ENCODE results near the gene DLG2.

DLG2 gene

DNA sequence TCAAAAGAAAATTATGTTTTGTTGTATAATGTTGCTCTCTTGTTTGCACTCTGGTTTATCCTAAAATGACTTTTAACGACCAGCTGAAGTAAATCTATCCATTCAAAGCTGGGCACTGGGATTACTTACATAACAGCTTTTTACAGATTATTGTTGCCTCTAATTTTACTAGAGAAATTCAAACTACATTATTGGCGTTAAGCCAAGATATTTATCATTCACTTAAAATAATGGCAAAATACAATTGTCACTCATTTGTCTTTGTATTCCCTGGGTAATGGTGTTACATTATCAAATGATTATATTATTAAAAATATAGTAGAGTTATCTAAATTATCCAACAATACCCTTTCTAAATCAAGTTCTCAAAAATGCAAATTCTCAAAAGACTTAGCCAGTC is 30.3 kb downstream of the DLG2 start:
- ChIA-PET CTCF (no interaction called here), POLR2A (ENCODE audit: low non-redundant PET) (no interaction called here)
- DNase-seq (ENCODE audit: low spot score), result no peak

DNA sequence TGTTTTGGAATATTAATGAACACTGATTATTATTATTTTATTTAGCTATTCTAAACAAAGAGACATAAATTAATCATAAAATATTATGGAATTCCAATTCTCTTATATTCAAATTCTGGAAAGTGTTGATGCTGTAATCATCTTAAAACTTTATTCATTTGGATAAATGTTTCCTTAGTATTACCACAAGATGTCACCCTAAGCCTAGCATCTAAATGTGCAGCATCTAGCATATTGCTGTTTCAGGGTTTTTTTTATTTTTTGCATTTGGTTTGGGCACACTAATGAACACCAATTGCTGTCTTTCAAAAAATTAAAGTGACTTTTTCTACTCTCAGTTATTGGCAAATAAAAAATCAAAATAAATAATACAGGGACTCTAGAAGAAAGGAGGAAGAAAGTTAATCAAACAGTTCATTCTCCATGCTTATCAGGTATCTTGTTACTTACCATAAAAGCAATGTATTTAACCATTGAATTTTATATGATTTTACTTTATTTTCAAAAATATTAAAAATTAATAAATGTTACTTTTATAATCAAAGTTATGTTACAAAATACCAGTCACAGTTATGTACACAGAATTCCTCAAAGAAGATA is 31.8 kb downstream of the DLG2 start:
- CTCF ChIA-PET, result interaction anchor here (0.6 to 0.8 kb wide), 4 partner anchors 18 to 824 kb away, joined by 3 to 5 read pairs (median 4); partner anchors contain the start of gene TMEM126A
- peak; percentile 36 for DNase-seq (ENCODE audit: low spot score)
- no peak overlapping the region for H3K27ac ChIP-seq
- TF ChIP-seq, protein P1, sequence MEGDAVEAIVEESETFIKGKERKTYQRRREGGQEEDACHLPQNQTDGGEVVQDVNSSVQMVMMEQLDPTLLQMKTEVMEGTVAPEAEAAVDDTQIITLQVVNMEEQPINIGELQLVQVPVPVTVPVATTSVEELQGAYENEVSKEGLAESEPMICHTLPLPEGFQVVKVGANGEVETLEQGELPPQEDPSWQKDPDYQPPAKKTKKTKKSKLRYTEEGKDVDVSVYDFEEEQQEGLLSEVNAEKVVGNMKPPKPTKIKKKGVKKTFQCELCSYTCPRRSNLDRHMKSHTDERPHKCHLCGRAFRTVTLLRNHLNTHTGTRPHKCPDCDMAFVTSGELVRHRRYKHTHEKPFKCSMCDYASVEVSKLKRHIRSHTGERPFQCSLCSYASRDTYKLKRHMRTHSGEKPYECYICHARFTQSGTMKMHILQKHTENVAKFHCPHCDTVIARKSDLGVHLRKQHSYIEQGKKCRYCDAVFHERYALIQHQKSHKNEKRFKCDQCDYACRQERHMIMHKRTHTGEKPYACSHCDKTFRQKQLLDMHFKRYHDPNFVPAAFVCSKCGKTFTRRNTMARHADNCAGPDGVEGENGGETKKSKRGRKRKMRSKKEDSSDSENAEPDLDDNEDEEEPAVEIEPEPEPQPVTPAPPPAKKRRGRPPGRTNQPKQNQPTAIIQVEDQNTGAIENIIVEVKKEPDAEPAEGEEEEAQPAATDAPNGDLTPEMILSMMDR (conservative IDR thresholded peaks at IDR 0.05; ENCODE audit: low read depth), result peak; percentile 67
- POLR2A ChIA-PET (ENCODE audit: low non-redundant PET), result no interaction called here

More for the DNA sequence above, 30.3 kb downstream of the DLG2 start:
- TF ChIP-seq, protein P1 (conservative IDR thresholded peaks at IDR 0.05; ENCODE audit: low read depth), result no peak
- no peak overlapping the region for H3K27ac ChIP-seq

- TF ChIP-seq, protein P1 (conservative IDR thresholded peaks at IDR 0.05; ENCODE audit: low read depth), result peak; percentile 20; the same call in 1 of the 2 replicates
- ChIA-PET CTCF (no interaction called here), POLR2A (ENCODE audit: low non-redundant PET) (no interaction called here)
- H3K27ac ChIP-seq, result no peak overlapping the region
- DNase-seq (ENCODE audit: low spot score), result peak; percentile 21
Observed at GRCh38 chr11:85590848-85591483, 36.2 kb downstream of the DLG2 start.

GRCh38 chr11:85589373-85589772 is 37.8 kb downstream of the DLG2 start:
- CTCF ChIA-PET, result interaction anchor here (1.0 kb wide), 1 partner anchor 265 kb away, joined by 4 read pairs; the partner anchor contains the start of gene CCDC83
- POLR2A ChIA-PET (ENCODE audit: low non-redundant PET), result no interaction called here
- TF ChIP-seq, protein P1 (conservative IDR thresholded peaks at IDR 0.05; ENCODE audit: low read depth), result no peak
- H3K27ac ChIP-seq, result no peak overlapping the region
- DNase-seq (ENCODE audit: low spot score), result no peak

DNA sequence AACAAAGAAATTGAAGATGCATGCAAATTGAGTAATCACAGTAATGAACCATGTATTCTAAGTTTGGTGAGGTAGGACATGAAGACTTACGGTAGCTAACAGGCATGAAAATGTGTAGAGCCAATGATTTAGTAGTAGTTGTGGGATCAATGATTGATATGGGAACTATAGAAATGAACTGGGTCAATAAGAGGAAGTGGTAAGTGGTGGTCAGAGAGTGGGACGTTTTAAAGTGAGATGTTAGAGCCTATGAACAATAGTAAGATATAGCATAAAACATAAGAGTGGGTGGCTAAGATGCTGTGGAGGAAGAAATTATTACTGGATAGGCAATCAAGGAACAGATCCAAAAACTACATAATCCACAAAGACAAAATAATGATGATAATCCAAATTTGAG is 45.0 kb downstream of the DLG2 start:
- POLR2A ChIA-PET (ENCODE audit: low non-redundant PET), result no interaction called here
- CTCF ChIA-PET, result no interaction called here
- TF ChIP-seq, protein P1 (conservative IDR thresholded peaks at IDR 0.05; ENCODE audit: low read depth), result no peak
- no peak for DNase-seq (ENCODE audit: low spot score)
- H3K27ac ChIP-seq, result no peak overlapping the region

- TF ChIP-seq, protein P1 (conservative IDR thresholded peaks at IDR 0.05; ENCODE audit: low read depth), result no peak
- ChIA-PET CTCF (interaction anchor here (0.6 kb wide), 1 partner anchor 13 kb away, joined by 4 read pairs; no protein-coding TSS in a partner anchor), POLR2A (ENCODE audit: low non-redundant PET) (no interaction called here)
- H3K27ac ChIP-seq, result no peak overlapping the region
- DNase-seq (ENCODE audit: low spot score), result no peak
Observed at GRCh38 chr11:85575388-85575787, 51.8 kb downstream of the DLG2 start.
